H4 (cell line): ENCODE results near the gene VPS52. TPM values are rescaled to one million over a fixed set of nuclear protein-coding genes. Genes with fewer than 3 reads are reported as not detected.
"Not testable (repeated sequence)": the region's sequence is repeated elsewhere in the genome, so short reads cannot be mapped to it uniquely, and the experiment has no call there.

Experiments used
- DNase-seq: peaks from one replicate; pipeline ENCODE4 v3.0.0-alpha.2; 2015; ENCODE audit warnings: low spot score
- total RNA-seq: library from RNA; depleted of rRNA; stranded (reverse); fragments of >200 nt; shearing (Covaris generic); gene quantifications from 2 replicates; pipeline ENCODE4 v1.2.3, GENCODE V29; 2014

Gene VPS52
- total RNA-seq, 1 experiment from 2014 or later: 38.9 TPM

DNA sequence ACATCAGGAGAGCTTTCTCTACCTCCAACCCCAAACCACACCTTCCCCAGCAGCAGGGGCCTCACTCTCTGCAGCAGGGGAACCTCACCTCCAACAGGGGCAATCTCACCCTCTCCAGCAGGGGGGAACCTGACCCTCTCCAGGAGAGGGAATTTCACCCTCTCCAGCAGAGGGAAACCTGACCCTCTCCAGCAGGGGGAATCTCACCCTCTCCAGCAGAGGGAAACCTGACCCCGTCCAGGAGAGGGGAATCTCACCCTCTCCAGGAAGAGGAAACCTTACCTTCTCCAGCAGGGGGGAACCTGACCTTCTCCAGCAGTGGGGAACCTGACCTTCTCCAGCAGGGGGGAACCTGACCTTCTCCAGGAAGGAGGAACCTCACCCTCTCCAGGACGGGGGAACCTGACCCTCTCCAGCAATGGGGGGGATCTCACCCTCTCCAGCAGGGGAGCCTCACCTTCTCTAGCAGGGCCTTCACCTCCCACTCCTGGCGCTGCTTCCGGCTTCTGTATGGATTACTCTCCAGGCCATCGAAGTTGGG lies 8.4 kb upstream of the VPS52 start:
- DNase-seq: peak; percentile 73

DNA sequence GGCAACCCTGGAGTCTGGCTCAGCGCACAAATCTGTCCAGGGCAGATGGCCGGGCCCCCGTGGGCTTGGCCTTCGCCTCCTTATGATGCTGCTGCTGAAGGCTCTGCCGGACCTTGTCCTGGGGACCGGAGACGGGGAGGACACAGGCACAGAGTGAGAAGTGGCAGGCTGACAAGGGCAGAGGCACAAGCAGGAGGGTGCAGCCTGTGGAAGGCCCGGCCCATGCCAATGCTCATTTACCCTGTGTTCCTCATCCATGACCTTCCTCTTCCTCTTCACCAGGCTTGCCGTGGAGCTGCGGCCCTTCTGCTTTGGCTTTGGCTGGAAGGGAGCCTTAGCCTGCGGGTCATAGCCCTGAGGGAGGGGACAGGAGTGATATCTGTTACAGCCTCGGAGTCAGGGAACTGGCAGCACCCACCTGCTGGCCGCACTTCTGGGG lies 7.6 kb upstream of the VPS52 start:
- no peak for DNase-seq

DNA sequence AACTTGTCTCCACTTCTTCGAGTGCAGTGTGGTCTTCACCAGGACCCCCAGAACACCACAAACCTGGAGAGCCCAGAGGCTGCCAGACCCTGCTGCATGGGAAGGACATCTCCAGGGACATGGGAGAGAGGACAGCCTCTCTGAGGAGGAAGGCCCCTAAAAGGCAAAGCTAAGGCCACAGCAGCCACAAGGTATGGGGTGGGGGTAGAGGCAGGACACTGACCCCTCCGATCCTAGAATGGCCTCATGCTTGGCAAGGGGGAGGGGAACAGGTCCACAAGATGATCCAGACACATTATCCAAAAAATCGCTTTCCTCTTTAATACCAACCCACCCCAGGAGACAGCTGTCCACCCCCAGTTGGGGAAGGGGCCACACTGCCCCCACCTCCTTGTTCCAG lies 7.1 kb upstream of the VPS52 start:
- DNase-seq: no peak

DNA sequence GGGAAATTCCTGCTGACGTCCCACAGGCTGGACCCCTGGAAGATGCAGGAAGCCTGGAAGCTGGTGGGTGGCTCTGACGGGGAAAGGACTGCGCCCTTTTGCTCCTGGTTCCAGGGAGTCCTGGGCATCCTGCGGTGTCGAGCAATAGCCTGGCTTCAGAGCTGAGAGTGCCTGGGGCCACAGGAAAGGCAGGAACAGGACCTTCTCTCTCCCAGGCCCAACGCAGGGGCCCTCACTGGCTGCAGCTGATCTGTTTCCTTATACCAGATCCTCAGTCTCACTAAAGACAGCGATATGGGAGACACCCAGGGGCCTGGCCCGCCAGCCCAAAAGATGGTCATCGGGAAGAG lies 6.7 kb upstream of the VPS52 start:
- DNase-seq: no peak

DNA sequence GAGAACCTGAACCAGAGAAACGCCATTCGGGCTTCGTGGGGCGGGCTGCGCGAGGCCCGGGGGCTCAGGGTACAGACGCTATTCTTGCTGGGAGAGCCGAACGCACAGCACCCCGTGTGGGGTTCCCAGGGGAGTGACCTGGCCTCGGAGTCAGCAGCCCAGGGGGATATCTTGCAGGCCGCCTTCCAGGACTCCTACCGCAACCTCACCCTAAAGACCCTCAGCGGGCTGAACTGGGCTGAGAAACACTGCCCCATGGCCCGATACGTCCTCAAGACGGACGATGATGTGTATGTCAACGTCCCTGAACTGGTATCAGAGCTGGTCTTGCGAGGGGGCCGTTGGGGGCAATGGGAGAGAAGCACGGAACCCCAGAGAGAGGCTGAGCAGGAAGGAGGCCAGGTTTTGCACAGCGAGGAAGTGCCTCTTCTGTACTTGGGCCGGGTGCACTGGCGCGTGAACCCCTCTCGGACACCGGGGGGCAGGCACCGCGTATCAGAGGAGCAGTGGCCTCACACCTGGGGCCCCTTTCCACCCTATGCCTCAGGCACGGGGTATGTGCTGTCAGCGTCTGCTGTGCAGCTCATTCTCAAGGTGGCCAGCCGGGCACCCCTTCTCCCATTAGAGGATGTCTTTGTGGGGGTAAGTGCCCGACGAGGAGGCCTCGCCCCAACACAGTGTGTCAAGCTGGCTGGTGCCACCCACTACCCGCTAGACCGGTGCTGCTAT lies 6.2 kb upstream of the VPS52 start:
- DNase-seq: no peak

DNA sequence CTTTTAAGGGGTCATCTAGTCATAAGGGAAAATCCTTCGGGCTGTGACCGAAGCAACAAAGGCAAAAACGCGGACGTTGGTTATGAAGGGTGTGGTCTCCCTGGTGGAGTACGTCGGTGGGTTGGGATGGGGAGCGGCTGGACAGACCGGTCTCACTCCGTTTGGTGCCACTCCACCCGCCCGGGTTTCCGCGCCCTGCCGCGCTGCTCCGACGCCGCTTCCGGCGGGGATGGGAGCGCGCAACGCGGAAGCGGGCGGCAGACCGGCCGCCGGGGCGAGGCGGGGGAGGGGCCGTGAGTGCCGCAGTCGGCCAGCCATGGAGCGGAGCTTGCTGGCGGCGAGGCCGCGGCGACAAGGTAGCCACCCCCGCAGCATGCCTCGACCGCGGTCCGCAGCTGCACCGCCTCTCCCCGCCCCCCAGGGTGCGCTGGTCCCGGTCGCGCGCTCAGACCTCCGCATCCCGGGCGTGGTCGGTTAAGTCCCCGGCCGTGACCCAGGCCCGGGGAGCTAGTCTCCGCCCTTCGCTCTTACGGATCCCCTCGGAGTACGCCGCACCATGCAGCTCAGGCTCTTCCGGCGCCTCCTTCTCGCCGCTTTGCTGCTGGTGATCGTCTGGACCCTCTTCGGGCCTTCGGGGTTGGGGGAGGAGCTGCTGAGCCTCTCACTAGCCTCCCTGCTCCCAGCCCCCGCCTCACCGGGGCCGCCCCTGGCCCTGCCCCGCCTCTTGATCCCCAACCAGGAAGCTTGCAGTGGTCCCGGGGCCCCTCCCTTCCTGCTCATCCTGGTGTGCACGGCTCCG lies 5.4 kb upstream of the VPS52 start, which contains the start of gene B3GALT4:
TSS of gene B3GALT4 (plus strand) at position 260 of the 799 bp plus-strand sequence. CDS start at position 557, 297 bp downstream.
- DNase-seq: no peak

DNA sequence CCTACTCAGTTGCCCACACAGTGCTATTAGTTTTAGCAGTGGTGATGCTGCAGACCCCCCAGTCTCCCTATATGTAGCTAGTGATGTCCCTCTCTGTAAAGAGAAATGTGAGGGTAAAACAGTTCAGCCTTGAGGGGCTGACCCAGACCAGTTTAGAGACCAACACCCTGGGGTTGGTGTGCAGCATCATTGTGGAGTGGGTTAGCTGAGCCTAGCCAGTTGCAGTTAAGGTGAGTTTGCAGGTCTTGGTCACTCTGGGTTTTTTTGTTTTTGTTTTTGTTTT lies 4.8 kb upstream of the VPS52 start:
- no peak for DNase-seq

DNA sequence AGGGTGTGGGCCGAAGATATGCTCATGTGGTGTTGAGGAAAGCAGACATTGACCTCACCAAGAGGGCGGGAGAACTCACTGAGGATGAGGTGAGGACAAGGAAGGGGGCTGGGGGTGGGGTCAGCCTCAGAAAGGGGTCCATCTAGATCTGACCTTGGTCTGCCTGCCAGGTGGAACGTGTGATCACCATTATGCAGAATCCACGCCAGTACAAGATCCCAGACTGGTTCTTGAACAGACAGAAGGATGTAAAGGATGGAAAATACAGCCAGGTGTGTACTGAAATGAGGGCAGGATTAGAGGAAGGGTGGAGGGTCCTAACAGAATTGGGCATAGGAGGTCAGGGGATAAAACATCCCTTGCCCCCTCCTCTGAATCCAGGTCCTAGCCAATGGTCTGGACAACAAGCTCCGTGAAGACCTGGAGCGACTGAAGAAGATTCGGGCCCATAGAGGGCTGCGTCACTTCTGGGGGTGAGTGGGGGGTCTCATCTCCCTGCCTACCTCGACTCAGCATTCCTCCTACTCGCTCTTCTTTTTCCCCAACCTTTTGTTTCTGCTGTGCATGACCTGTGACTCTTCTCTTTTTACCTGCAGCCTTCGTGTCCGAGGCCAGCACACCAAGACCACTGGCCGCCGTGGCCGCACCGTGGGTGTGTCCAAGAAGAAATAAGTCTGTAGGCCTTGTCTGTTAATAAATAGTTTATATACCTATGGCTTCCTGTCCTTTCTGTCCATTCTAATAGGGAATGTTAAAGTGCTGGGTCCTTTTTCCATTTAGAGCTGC lies 4.3 kb upstream of the VPS52 start:
- not testable (repeated sequence) for DNase-seq

DNA sequence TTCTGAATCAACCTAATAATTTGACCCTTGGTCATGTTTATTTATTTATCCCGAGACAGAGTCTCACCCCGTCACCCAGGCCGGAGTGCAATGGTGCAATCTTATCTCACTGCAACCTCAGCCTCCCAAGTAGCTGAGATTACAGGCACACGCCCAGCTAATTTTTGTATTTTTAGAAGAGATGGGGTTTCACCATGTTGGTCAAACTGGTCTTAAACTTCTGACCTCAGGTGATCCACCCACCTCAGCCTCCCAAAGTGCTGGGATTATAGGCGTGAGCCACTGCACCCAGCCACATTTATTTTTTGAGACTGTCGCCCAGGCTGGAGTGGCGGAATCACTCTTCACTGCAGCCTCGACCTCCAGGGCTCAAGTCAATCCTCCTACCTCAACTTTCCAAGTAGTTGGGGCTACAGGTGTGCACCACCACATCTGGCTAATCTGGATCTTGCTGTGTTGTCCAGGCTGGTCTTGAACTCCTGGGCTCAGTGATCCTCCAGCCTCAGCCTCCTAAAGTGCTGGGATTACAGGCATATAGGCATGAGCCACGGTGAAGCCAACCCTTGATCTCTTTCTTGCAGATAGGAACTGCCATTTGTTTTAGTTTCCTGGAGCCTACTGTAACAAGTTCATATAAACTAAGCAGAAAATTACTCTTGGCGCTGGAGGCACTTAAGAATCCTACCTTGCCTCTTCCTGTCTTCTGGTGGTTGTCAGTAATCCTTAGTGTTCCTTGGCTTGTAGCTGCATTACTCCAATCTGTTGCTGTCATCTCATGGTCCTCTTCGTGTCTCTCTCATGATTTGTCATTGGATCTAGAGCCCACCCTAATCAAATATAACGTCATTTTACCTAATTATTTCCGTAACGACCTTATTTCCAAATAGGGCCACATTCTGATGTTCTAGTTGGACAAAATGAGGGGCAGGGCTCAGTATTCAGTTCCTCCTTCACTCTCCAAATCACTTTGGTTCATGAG lies 2.5 kb upstream of the VPS52 start:
- DNase-seq: no peak

DNA sequence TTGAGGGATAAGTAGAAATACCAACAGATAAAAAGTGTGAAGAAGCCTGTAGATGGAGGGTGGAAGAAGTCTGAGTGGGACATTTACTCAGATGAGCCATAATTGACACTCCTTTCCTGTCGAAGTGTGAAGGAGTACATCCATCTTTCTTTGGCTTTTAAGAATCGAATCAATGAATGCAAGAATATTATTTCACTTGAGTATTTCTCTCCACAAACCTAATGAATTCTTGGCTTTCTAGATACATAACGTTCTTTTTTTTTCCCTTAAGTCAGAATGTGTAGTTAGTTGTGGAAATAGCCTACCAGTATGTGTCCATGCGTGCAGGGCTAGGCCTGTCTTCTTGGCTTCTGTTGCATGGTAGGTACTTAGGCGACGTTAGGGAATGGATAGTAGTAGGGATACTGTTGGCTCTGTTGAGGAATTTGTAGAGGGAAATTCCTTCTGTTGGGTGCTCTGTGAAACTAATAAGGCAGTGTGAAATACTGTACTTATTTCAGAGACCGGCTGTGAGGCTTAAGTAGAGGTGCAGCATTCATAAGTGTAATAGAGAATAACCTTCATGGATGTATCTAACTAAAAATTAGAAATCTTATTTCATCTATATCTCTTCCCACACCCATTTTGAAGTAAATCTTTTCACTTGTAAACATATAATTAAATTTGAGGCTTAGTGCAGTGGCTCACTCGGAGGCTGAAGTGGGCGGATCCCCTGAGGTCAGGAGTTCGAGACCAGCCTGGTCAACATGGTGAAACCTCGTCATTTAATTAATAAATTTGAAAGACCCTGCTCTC lies 1.6 kb upstream of the VPS52 start:
- DNase-seq: no peak

DNA sequence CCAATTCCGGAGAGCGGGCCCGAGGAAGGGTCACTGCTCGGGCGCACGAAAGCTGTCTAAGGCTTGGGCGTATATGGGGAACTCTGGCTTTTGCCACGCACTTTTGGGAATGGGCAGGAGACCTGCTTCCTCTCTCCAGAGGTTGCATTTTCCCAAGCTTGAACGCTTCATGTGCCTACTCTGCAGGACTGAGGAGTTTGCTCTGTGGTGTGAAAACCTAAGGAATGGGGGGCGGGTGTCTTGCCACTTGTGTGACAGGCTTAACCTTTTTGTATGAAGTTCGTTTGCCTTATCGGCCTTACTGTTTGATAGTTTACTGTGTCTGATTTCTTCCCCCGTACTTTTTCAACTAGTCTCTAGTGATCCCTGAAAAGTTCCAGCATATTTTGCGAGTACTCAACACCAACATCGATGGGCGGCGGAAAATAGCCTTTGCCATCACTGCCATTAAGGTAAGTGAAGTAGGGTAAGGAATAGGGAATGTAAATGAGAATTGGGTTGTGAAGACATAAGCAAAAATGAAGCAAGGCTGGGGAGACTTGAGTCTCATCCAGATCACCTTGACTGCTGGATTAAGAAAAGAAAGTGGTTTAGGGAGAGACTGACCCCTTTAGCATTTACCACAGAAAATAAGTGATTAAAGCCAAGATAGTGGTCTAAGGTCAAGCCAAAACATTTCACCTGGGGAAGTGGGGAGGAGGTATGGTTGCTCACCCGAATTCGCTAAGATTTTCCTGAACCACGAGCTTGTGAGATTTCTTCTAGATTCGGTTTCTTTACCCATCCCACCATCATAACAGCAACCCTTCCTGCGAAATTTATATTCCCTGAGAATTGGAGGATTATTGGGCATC lies 826 bp upstream of the VPS52 start:
- DNase-seq: no peak

DNA sequence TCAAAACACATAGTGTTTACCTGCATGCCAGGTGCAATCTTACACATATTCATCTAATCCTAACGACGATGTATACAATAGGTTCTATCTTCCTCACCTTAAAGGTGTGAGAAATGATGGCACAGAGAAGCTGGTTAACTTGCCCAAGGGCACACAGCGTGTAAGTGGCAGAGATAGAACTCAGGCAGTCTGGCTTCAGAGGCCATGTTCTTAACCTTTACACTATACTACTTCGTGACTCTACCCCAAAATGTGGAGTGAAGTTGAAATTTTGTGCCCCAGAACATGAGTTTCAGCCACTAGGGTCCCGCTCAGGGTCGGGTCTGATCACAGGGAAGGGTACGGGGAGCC lies 584 bp downstream of the VPS52 start:
- DNase-seq: no peak

DNA sequence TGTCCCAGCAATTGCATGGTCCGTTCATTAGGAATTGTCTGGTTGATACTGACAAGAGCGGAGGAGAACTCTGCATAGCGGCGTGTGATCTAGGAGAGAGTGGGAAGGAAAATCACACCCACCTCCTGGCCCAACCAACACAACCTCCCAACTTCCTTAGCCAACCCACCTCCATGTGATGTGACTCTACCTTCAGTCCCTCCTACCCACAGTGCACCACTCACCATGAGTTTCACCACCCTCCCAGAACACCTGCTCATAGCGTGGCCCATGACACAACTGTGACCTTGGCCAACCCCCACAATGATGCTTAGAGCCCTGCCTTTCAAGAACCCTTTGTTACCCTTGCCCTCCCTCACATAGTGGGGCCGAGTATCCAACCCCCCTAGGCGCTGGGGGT lies 7.7 kb downstream of the VPS52 start:
- DNase-seq: no peak

DNA sequence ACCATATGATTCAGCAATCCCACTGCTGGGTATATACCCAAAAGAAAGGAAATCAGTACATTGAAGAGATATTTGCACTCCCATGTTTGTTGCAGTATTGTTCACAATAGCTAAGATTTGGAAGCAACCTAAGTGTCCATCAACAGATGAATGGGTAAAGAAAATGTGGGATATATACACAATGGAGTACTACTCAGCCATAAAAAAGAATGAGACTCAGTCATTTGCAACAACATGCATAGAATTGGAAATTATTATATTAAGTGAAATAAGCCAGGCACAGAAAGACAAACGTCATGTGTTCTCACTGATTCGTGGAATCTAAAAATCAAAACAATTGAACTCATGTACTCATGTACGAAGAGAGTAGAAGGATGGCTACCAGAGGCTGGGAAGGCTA lies 9.2 kb downstream of the VPS52 start:
- DNase-seq: not testable (repeated sequence)

DNA sequence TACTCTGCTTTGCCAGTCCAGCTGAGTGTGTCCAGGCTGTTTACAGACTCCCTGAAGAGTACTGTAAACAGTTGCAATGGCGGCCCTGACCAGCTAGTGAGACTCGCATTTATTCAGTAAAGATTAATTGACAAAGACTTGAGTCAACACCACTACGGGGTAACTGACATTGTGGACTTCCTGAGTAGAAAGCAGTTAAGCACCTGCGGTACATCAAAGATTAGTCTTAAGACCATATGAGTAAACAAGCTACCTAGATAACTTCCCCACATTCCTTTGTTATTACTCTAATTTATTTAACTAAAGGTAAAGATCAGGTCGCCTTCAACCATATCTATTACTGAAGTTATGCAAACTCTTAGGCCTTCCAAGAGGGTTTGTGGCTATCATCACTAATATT lies 12.6 kb downstream of the VPS52 start:
- no peak for DNase-seq

DNA sequence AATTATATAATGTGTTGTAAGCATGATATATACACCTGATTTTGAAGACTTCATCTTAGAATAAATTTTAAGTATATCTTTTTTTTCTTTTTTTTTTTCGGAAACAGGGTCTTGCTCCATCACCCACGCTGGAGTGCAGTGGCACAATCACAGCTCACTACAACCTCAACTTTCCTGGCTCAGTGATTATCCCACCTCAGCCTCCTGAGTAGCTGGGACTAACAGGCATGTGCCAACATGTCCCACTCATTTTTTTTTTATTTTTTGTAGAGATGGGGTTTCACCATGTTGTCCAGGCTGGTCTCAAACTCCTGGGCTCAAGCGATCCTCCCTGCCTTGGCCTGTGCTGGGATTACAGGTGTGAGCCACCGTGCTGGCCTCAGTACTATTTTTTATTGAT lies 17.1 kb downstream of the VPS52 start:
- no peak for DNase-seq

DNA sequence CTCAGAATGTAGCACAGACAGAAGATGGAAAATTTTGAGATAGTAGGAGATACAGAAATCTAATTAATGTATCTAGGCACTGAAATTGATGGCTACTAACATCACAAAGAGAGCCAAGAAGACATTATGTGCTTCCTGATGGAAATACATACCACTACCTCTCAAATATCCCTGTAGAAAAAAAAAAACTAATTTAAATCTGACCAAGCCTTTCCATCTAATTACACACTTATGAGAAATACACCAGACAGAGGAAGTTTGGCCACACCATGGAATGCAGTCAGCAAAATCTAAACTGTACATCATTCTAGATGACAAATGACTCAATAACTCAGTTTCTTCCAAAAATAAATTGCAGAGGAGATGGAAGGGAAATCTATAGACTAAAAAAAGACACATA lies 18.9 kb downstream of the VPS52 start:
- DNase-seq: no peak

DNA sequence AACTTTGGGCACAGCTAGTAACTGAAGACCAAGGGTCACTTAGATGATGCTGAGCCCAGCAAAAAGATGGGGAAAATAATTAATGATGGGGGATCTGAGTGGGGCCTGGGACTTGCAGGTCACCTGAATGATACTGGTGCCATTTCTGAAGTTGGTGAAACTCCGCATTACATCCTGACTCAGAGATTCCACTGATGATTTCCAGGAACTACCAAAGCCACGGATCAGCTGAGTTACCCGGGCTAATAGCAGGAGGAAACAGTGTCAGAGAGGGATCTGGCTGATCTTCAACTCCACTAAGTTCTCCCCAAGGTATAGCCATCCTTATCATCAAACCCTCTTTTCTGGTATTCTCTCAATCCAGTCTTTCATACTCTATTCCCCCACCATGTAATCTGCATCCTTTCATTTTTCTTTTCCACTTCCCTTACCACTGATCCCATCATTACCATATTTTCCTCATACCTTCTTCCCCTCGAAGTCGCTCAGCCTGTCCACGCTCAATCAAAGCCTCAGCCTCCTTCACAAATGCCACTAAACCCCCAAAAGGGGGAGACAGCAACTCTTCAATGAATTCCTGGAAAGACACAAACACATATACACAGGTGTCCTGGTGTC lies 20.2 kb downstream of the VPS52 start:
- no peak for DNase-seq

DNA sequence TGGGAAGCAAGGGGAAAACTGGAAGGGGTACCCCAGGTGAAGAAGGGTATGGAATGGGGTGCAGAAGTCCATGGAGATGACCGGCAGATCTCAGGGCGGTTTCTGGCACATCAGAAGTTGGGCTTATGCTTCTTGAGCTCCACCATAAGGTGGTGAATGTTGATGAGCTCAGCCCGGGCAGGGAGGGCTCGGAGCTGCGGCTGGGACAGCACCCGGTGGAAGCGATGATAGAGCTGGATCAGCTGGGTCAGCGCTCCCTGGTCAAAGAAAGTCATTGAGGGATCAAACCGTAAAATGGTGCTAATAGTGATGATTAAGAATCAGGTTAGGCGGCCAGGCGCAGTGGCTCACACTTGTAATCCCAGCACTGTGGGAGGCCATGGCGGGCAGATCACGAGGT lies 20.9 kb downstream of the VPS52 start:
- DNase-seq: no peak
